Prostate gland (tissue), 2 donors: ENCODE data around the gene DST.

ENCODE experiments used
- CTCF ChIP-seq, 4 experiments: fragments of 200-600 bp in 2 of 4; fragments of 450-650 bp in 2 of 4; sonication (generic) in 2 of 4; IDR thresholded peaks; 1 replicate in 3 of 4; 2 replicates in 1 of 4; pipeline ENCODE4 v1.5.1; 2016 to 2019; ENCODE audit warnings: antibody characterized with exemption in 4 of 4, mild to moderate bottlenecking in 2 of 4, moderate library complexity in 2 of 4
- POLR2AphosphoS5 ChIP-seq: sonication (generic); formaldehyde crosslinking; IDR thresholded peaks from one replicate; pipeline ENCODE4 v1.6.1; 2017; ENCODE audit warnings: antibody characterized with exemption

- TF ChIP-seq CTCF (IDR thresholded peaks at IDR 0.05) (no peak), POLR2AphosphoS5 (peak; percentile 72)
Observed at GRCh38 chr6:56532766-56533551, 109.7 kb downstream of the DST start.
